ENCODE results near the gene MCM7. TPM values are rescaled to one million over a fixed set of nuclear protein-coding genes. Genes with fewer than 3 reads are reported as not detected.

MCM7 gene
- polyA plus RNA-seq, 1 donor (not counting 4 experiments of a cell fraction or from before 2014, with no cell fraction given): 46.8 TPM

GRCh38 chr7:100044718-100045117 is 56.5 kb downstream of the MCM7 start:
- Histone ChIP-seq H3K27me3 (ENCODE audit: control insufficient read depth, extremely low read depth, insufficient read depth, low read length) (no peaks in the 10 kb centered on the region), H3K9ac (ENCODE audit: control insufficient read depth, extremely low read depth, insufficient read depth, low read length) (no peak overlapping the region), H2AFZ (ENCODE audit: control insufficient read depth, low read length) (peak overlapping the region; percentile 62), H4K20me1 (ENCODE audit: control insufficient read depth, extremely low read depth, insufficient read depth, low read length) (no peaks in the 10 kb centered on the region), H3K79me2 (ENCODE audit: control insufficient read depth, insufficient read depth, low read length) (no peaks in the 10 kb centered on the region), H3K4me3 (ENCODE audit: control insufficient read depth in 2 of 3, extremely low read depth in 1 of 3, insufficient read depth in 2 of 3, low read depth in 1 of 3, low read length in 3 of 3) (no peak overlapping the region), H3K9me1 (ENCODE audit: control insufficient read depth, extremely low read depth, insufficient read depth, low read length) (no peaks in the 10 kb centered on the region), H3K27ac (ENCODE audit: control insufficient read depth, insufficient read depth, low read length) (no peak overlapping the region), H3K4me1 (ENCODE audit: control insufficient read depth, extremely low read depth, insufficient read depth, low read length) (peaks cover 13% of the 10 kb centered on the region), H3K4me2 (ENCODE audit: control insufficient read depth, extremely low read depth, insufficient read depth, low read depth, low read length) (peak overlapping the region; percentile 41), H3K36me3 (ENCODE audit: control insufficient read depth in 2 of 2, extremely low read depth in 1 of 2, insufficient read depth in 2 of 2, low read length in 2 of 2) (no peaks in the 10 kb centered on the region), H3K9me3 (ENCODE audit: control insufficient read depth, low read depth, low read length) (no peaks in the 10 kb centered on the region)
- peak; percentile 32 to 76 (median 37) for TF ChIP-seq CTCF (optimal IDR thresholded peaks at IDR 0.05 in 1 of 3, IDR thresholded peaks at IDR 0.05 in 1 of 3, conservative IDR thresholded peaks at IDR 0.05 in 1 of 3; ENCODE audit: extremely low read depth in 1 of 3, insufficient read depth in 2 of 3, low read length in 3 of 3)
- no peak for TF ChIP-seq EZH2 (IDR thresholded peaks at IDR 0.05; ENCODE audit: low read length)
- DNase-seq (ENCODE audit: low read depth, low spot score): no peak
- dilution Hi-C loops (cut with MboI; ENCODE audit: extremely low pct_ligation_motif_present, low sequenced_read_pairs): no loop called here
- peak; percentile 20 for FAIRE-seq

Small RNAs within 50 kb of the gene (small RNA-seq; reads per million reads assigned to genes)
- gene MIR106B (ENCODE audit: insufficient read length in 3 of 3, low read depth in 3 of 3, low replicate concordance in 1 of 3) (410 to 20,047 (median 18,698) reads per million in 3 experiments), gene MIR25 (ENCODE audit: insufficient read length in 3 of 3, low read depth in 3 of 3, low replicate concordance in 1 of 3) (622 to 9,902 (median 7,645) reads per million in 3 experiments), gene MIR93 (ENCODE audit: insufficient read length in 3 of 3, low read depth in 3 of 3, low replicate concordance in 1 of 3) (257 to 5,378 (median 4,167) reads per million in 3 experiments)

Other genes with a start within 250 kb of the MCM7 start
- 0.09 TPM in 1 of 3 replicates, not detected in the others for gene OR2AE1, start 224.4 kb downstream of the MCM7 start, polyA plus RNA-seq
- 17.9 to 25.5 TPM (median 19.7 TPM) in 3 replicates for gene TRIM4, start 181.9 kb downstream of the MCM7 start, polyA plus RNA-seq
- not detected in 3 replicates for gene GJC3, start 171.8 kb downstream of the MCM7 start, polyA plus RNA-seq
- 0.14 to 1.3 TPM (median 1.3 TPM) in 3 replicates for gene AZGP1, start 125.4 kb downstream of the MCM7 start, polyA plus RNA-seq
- gene ZKSCAN1, start 85.8 kb downstream of the MCM7 start, polyA plus RNA-seq: 20.6 to 26.8 TPM (median 24.7 TPM) in 3 replicates
- 11.2 to 12.9 TPM (median 12.6 TPM) in 3 replicates for gene ZSCAN21, start 51.6 kb downstream of the MCM7 start, polyA plus RNA-seq
- gene ZNF3, start 19.7 kb downstream of the MCM7 start, polyA plus RNA-seq: 16.6 to 17.7 TPM (median 16.8 TPM) in 3 replicates
- 144 to 184 TPM (median 171 TPM) in 3 replicates for gene COPS6, start 12.4 kb downstream of the MCM7 start, polyA plus RNA-seq
- 13.7 to 15.2 TPM (median 14.2 TPM) in 3 replicates for gene AP4M1, start 246 bp upstream of the MCM7 start, polyA plus RNA-seq
- gene TAF6, start 18.0 kb upstream of the MCM7 start, polyA plus RNA-seq: 4.5 to 11.7 TPM (median 7.6 TPM) in 3 replicates
- 7.7 to 9.9 TPM (median 9.8 TPM) in 3 replicates for gene CNPY4, start 18.2 kb upstream of the MCM7 start, polyA plus RNA-seq
- 0.21 to 0.50 TPM (median 0.46 TPM) in 3 replicates for gene MBLAC1, start 25.6 kb upstream of the MCM7 start, polyA plus RNA-seq
- gene LAMTOR4, start 47.5 kb upstream of the MCM7 start, polyA plus RNA-seq: 99.2 to 151 TPM (median 115 TPM) in 3 replicates
- 3.1 to 4.7 TPM (median 4.4 TPM) in 3 replicates for gene TRAPPC14, start 57.3 kb upstream of the MCM7 start, polyA plus RNA-seq
- gene GAL3ST4, start 67.2 kb upstream of the MCM7 start, polyA plus RNA-seq: 1.5 to 2.7 TPM (median 1.5 TPM) in 3 replicates
- gene GPC2, start 76.0 kb upstream of the MCM7 start, polyA plus RNA-seq: 0.55 to 0.81 TPM (median 0.61 TPM) in 3 replicates
- gene STAG3, start 76.5 kb upstream of the MCM7 start, polyA plus RNA-seq: 0.10 to 0.28 TPM (median 0.15 TPM) in 3 replicates
- gene PVRIG, start 118.6 kb upstream of the MCM7 start, polyA plus RNA-seq: 0.31 to 0.41 TPM (median 0.36 TPM) in 3 replicates
- not detected in 3 replicates for gene SPDYE3, start 206.3 kb upstream of the MCM7 start, polyA plus RNA-seq

Measured in keratinocyte (primary cell).